GM19452 (cell line): ENCODE measurements around the gene PLCH1.
"Not testable (repeated sequence)": the region's sequence is repeated elsewhere in the genome, so short reads cannot be mapped to it uniquely, and the experiment has no call there.

Experiments
- ATAC-seq: cut with Tn5 transposase; IDR thresholded peaks from one replicate; pipeline ENCODE4 v1.9.1; 2021; ENCODE audit not compliant: unreplicated experiment

Gene PLCH1

GRCh38 chr3:155424323-155424710 is 320.6 kb downstream of the PLCH1 start:
- ATAC-seq: no peak

- ATAC-seq: no peak
Observed at GRCh38 chr3:155423526-155424322, 321.1 kb downstream of the PLCH1 start.

- ATAC-seq: no peak
Observed at GRCh38 chr3:155420881-155421486, 323.9 kb downstream of the PLCH1 start.

GRCh38 chr3:155420406-155420805 is 324.5 kb downstream of the PLCH1 start:
- no peak for ATAC-seq

GRCh38 chr3:155418407-155418806 is 326.5 kb downstream of the PLCH1 start:
- no peak for ATAC-seq

- no peak for ATAC-seq
Observed at GRCh38 chr3:155417119-155417517, 327.8 kb downstream of the PLCH1 start.

- no peak for ATAC-seq
Observed at GRCh38 chr3:155416500-155417118, 328.3 kb downstream of the PLCH1 start.

- no peak for ATAC-seq
Observed at GRCh38 chr3:155412904-155413303, 332.0 kb downstream of the PLCH1 start.

- ATAC-seq: no peak
Observed at GRCh38 chr3:155411500-155412223, 333.2 kb downstream of the PLCH1 start.

GRCh38 chr3:155409336-155409735 is 335.5 kb downstream of the PLCH1 start:
- no peak for ATAC-seq

- no peak for ATAC-seq
Observed at GRCh38 chr3:155407971-155408370, 336.9 kb downstream of the PLCH1 start.

GRCh38 chr3:155407331-155407730 is 337.5 kb downstream of the PLCH1 start:
- ATAC-seq: no peak

GRCh38 chr3:155404486-155404885 is 340.4 kb downstream of the PLCH1 start:
- ATAC-seq: no peak

- ATAC-seq: no peak
Observed at GRCh38 chr3:155402656-155403055, 342.2 kb downstream of the PLCH1 start.

- no peak for ATAC-seq
Observed at GRCh38 chr3:155398046-155398445, 346.8 kb downstream of the PLCH1 start.

GRCh38 chr3:155394896-155395295 is 350.0 kb downstream of the PLCH1 start:
- ATAC-seq: not testable (repeated sequence)

GRCh38 chr3:155394240-155394639 is 350.6 kb downstream of the PLCH1 start:
- no peak for ATAC-seq

- no peak for ATAC-seq
Observed at GRCh38 chr3:155393316-155393715, 351.6 kb downstream of the PLCH1 start.

GRCh38 chr3:155392138-155392537 is 352.7 kb downstream of the PLCH1 start:
- ATAC-seq: no peak

- ATAC-seq: no peak
Observed at GRCh38 chr3:155391551-155391958, 353.3 kb downstream of the PLCH1 start.

- ATAC-seq: no peak
Observed at GRCh38 chr3:155391104-155391503, 353.8 kb downstream of the PLCH1 start.
